SJSA1 (cell line): ENCODE results near the gene TSSK6. TPM values are rescaled to one million over a fixed set of nuclear protein-coding genes. Genes with fewer than 3 reads are reported as not detected.

Source experiments
- DNase-seq, 2 experiments: peaks; one replicate each; pipeline ENCODE4 v3.0.0-alpha.2; 2015 to 2020; ENCODE audit warnings: low spot score in 2 of 2, low read depth in 1 of 2
- H3K27ac ChIP-seq: fragments of 250-450 bp; sonication (Bioruptor Pico); 2 replicates; pipeline ENCODE4 v1.5.1; 2020; ENCODE audit warnings: mild to moderate bottlenecking, moderate library complexity
- H3K27me3 ChIP-seq: fragments of 250-450 bp; sonication (Bioruptor Pico); replicated peaks from 2 replicates; pipeline ENCODE4 v1.5.1; 2020; ENCODE audit warnings: mild to moderate bottlenecking, moderate library complexity
- H3K36me3 ChIP-seq: fragments of 250-450 bp; sonication (Bioruptor Pico); 2 replicates; pipeline ENCODE4 v1.5.1; 2020; ENCODE audit warnings: mild to moderate bottlenecking
- H3K4me1 ChIP-seq: fragments of 250-450 bp; sonication (Bioruptor Pico); replicated peaks from 2 replicates; pipeline ENCODE4 v1.6.1; 2021; ENCODE audit warnings: mild to moderate bottlenecking
- H3K4me3 ChIP-seq: fragments of 250-450 bp; sonication (Bioruptor Pico); 2 replicates; pipeline ENCODE4 v1.5.1; 2020; ENCODE audit warnings: mild to moderate bottlenecking
- H3K9me3 ChIP-seq: fragments of 250-450 bp; sonication (Bioruptor Pico); replicated peaks from 2 replicates; pipeline ENCODE4 v1.5.1; 2020; ENCODE audit warnings: mild to moderate bottlenecking
- total RNA-seq: library from RNA; depleted of rRNA; stranded (reverse); fragments of >200 nt; shearing (Covaris generic); gene quantifications from 2 replicates; pipeline ENCODE4 v1.2.3, GENCODE V29; 2014

The TSSK6 gene
- total RNA-seq, 1 experiment from 2014 or later, result 0.74 TPM

GRCh38 chr19:19540715-19541515 lies 25.6 kb upstream of the TSSK6 start:
- no peaks in the 10 kb centered on the region; the same call in 1 of the 2 replicates for H3K27me3 ChIP-seq
- no peaks in the 10 kb centered on the region for H3K36me3 ChIP-seq
- H3K4me1 ChIP-seq, result peaks cover 3% of the 10 kb centered on the region; the same call in 1 of the 2 replicates
- no peak overlapping the region for H3K4me3 ChIP-seq
- no peak for DNase-seq
- H3K9me3 ChIP-seq, result no peaks in the 10 kb centered on the region; the same call in 1 of the 2 replicates
- no peak overlapping the region for H3K27ac ChIP-seq

DNA sequence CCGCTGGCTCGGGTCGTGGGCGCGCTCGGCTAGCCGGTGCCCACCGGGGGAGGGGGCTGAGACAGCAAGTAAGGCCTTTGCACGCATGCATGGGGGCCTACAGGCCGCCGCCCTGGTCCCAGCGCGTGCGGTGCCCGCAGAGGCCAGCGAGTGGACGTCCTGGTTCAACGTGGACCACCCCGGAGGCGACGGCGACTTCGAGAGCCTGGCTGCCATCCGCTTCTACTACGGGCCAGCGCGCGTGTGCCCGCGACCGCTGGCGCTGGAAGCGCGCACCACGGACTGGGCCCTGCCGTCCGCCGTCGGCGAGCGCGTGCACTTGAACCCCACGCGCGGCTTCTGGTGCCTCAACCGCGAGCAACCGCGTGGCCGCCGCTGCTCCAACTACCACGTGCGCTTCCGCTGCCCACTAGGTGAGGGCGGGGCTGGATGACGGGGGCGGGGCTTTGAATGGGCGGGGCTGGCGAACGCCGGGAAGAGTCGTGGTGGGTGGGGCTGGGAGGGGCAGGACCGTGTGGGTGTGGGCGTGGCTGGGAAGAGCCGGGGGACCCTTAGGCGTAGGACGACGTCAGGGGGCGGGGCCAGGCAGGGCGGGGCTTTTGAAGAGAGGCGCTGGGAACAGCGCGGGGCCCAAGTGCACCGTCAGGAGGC lies 24.8 kb upstream of the TSSK6 start:
- no peaks in the 10 kb centered on the region for H3K36me3 ChIP-seq
- H3K4me3 ChIP-seq, result no peak overlapping the region
- DNase-seq, result no peak
- no peak overlapping the region for H3K27ac ChIP-seq
- no peaks in the 10 kb centered on the region; the same call in 1 of the 2 replicates for H3K9me3 ChIP-seq
- no peaks in the 10 kb centered on the region; the same call in 1 of the 2 replicates for H3K27me3 ChIP-seq
- peaks cover 3% of the 10 kb centered on the region; the same call in 1 of the 2 replicates for H3K4me1 ChIP-seq

- Histone ChIP-seq H3K27me3 (no peaks in the 10 kb centered on the region; the same call in 1 of the 2 replicates), H3K27ac (no peak overlapping the region), H3K36me3 (no peaks in the 10 kb centered on the region), H3K4me1 (peaks cover 3% of the 10 kb centered on the region; the same call in 1 of the 2 replicates), H3K4me3 (no peak overlapping the region), H3K9me3 (no peaks in the 10 kb centered on the region; the same call in 1 of the 2 replicates)
- DNase-seq, result no peak
These were observed 24.3 kb upstream of the TSSK6 start for GRCh38 chr19:19539698-19540063.

DNA sequence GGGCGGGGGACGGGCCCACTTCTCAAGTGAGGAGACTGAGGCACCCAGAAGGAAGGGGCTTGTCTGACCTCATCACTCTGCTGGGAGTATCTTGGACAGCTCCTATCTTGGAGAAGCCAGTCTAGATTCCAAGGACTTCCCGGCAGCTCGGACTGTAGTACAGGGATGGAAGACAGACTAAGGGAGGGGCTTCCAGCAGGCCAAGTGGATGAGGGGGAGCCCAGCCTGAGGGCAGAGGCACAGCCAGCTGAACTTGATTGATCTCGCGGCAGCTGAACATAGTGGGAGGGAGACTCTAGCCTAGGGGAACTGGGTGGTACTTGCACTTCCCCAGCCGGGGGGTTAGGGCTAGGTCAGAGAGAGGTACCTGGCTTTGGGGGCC lies 23.4 kb upstream of the TSSK6 start:
- Histone ChIP-seq H3K27ac (no peak overlapping the region), H3K4me3 (no peak overlapping the region), H3K36me3 (no peaks in the 10 kb centered on the region), H3K4me1 (peaks cover 3% of the 10 kb centered on the region; the same call in 1 of the 2 replicates), H3K27me3 (no peaks in the 10 kb centered on the region; the same call in 1 of the 2 replicates), H3K9me3 (no peaks in the 10 kb centered on the region; the same call in 1 of the 2 replicates)
- no peak for DNase-seq

DNA sequence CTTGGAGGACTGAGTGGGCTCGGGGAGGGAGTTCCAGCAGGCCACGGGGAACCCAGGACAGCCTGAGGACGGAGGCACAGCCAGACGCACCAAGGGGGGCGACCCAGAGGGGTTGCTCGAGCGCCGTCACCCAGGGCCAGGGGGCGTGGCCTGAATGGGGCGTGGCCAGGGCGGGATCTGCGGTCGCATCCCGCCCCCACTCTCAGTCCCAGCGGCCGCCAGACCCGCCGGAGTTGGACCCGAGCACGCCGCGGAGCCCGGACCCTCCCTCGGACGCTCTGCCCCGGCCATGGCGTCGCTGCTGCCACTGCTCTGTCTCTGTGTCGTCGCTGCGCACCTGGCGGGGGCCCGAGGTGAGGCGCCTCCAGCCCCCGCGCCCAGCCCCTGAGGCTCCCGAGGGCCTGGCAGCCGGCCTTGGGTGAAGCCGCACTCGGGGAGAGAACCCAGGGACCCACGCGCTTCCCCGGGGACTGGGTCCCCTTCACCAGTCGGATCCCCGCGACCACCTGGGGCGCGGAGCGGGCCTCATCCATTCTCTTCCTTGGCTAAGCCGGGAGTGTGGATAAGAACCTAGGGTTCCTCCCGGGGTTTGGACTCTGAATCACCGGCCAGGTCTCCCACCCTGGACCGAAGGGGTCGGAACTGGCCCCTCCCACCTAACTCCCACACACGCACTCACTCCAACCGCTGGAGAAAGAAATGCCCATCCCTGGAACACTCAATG lies 22.9 kb upstream of the TSSK6 start, which contains the start of gene CILP2:
Gene CILP2 (plus strand): TSS at position 205 of the 724 bp plus-strand sequence. CDS start 85 bp downstream, at position 290.
- no peaks in the 10 kb centered on the region for H3K36me3 ChIP-seq
- H3K9me3 ChIP-seq, result no peaks in the 10 kb centered on the region; the same call in 1 of the 2 replicates
- no peaks in the 10 kb centered on the region; the same call in 1 of the 2 replicates for H3K27me3 ChIP-seq
- no peak for DNase-seq
- H3K4me1 ChIP-seq, result peaks cover 3% of the 10 kb centered on the region; the same call in 1 of the 2 replicates
- H3K27ac ChIP-seq, result no peak within 1 kb of the TSS
- no peak within 1 kb of the TSS for H3K4me3 ChIP-seq

- Histone ChIP-seq H3K27me3 (no peaks in the 10 kb centered on the region; the same call in 1 of the 2 replicates), H3K4me3 (no peak overlapping the region), H3K9me3 (no peaks in the 10 kb centered on the region; the same call in 1 of the 2 replicates), H3K27ac (no peak overlapping the region), H3K36me3 (no peaks in the 10 kb centered on the region), H3K4me1 (peaks cover 4% of the 10 kb centered on the region)
- no peak for DNase-seq
These were observed 22.0 kb upstream of the TSSK6 start for GRCh38 chr19:19537075-19538048.

GRCh38 chr19:19535311-19536191 lies 20.2 kb upstream of the TSSK6 start:
- Histone ChIP-seq H3K9me3 (no peaks in the 10 kb centered on the region), H3K36me3 (peaks cover 5% of the 10 kb centered on the region; the same call in 1 of the 2 replicates), H3K27ac (no peak overlapping the region), H3K4me3 (no peak overlapping the region), H3K4me1 (peaks cover 9% of the 10 kb centered on the region), H3K27me3 (no peaks in the 10 kb centered on the region; the same call in 1 of the 2 replicates)
- no peak for DNase-seq

DNA sequence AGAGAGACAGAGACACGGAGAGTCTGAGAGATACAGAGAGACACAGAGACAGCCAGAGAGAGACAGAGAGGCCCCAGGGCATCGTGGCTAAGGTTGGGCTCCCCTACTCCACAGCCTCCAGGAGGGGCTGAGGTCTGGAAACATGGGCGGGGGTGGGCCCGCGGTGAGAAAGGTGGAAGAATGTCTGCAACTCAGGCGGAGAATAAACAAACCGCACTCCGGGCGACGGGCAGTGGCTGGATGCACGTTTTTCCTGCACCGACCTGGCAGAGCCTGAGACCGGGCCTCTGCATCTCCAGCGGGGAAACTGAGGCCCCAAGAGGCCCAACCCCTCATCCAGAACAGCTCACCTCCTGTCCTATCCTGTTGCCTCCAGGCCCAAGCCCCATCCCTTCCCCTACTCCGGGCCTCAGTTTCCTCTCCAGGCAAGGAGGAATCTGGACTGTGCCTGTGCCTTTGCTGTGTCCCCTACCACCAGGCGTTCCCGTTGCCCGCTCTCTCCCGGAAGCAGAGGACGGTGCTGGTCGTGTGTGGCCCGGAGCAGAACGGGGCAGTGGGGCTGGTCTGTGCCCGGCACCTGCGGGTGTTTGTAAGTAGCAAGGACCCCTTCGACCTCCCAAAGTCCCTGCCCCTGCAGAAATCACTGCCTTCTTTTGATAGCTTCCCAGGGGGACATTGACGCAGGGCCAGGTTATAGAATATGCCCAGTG lies 19.4 kb upstream of the TSSK6 start:
- no peaks in the 10 kb centered on the region; the same call in 1 of the 2 replicates for H3K27me3 ChIP-seq
- H3K27ac ChIP-seq, result no peak overlapping the region
- no peaks in the 10 kb centered on the region for H3K9me3 ChIP-seq
- H3K4me3 ChIP-seq, result no peak overlapping the region
- DNase-seq, result no peak
- peaks cover 9% of the 10 kb centered on the region for H3K4me1 ChIP-seq
- peaks cover 6% of the 10 kb centered on the region; the same call in 1 of the 2 replicates for H3K36me3 ChIP-seq

DNA sequence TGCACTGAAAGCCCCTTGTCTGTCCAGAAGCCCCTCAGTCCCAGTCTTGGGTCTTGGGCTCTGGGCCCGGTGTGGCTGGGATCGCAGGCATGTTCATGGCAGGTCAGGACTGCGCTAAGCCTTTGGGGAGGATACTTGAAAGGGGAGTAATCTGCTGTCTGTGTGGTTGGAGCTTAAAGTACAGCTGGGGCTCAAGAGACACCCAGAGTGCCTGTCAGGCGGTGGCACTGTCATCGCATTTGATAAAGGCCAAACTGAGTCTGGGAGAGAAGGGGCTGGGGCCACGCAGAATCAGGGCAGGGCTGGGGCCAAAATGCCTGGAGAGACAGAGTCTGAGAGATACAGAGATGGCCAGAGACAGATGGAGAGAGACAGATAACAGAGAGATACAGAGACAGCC lies 18.5 kb upstream of the TSSK6 start:
- Histone ChIP-seq H3K27me3 (no peaks in the 10 kb centered on the region; the same call in 1 of the 2 replicates), H3K4me1 (peaks cover 9% of the 10 kb centered on the region), H3K4me3 (no peak overlapping the region), H3K36me3 (peaks cover 8% of the 10 kb centered on the region; the same call in 1 of the 2 replicates), H3K9me3 (no peaks in the 10 kb centered on the region), H3K27ac (no peak overlapping the region)
- no peak for DNase-seq

GRCh38 chr19:19532806-19533701 lies 17.7 kb upstream of the TSSK6 start:
- no peak overlapping the region for H3K27ac ChIP-seq
- DNase-seq, result no peak
- peaks cover 13% of the 10 kb centered on the region for H3K36me3 ChIP-seq
- no peaks in the 10 kb centered on the region for H3K9me3 ChIP-seq
- no peaks in the 10 kb centered on the region for H3K27me3 ChIP-seq
- H3K4me3 ChIP-seq, result no peak overlapping the region
- peaks cover 6% of the 10 kb centered on the region for H3K4me1 ChIP-seq
